GM18526 (cell line): ENCODE results near the gene RANBP6.
A peak's percentile ranks its signal among the peaks of the same experiment; 100 is the strongest.

ENCODE experiments used
- POLR2A ChIP-seq: IDR thresholded peaks from 3 replicates; pipeline ENCODE4 v1.6.1; 2011; ENCODE audit not compliant: insufficient read length; ENCODE audit errors: extremely low read depth

The RANBP6 gene

DNA sequence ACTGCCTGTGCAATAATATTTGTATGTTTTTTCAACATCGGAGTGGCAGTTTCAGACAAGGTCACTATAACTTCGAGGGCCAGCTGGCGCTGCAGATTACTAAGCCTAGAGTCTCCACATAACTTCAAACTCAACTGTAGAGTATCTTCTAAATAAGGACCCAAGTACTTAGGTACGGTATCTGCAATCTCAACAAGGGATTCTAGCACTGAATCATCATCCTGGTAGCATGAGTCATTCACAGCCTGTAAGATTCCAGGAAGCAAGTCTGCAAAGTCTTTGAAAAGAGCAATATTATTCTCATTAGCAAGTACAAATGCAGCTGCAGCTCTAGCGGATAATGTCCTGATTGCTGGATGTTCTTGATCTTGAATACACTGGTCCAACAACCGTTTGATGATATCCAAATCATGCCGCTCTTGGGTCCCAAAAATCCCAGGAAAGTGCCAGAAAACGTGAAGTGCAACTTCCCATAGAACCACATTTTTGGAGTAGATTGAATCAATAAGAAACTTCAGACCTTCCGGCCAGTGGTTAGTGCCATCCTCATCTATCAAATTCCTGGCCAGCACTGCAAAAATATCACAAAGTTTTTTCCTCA is 654 bp downstream of the RANBP6 start:
- no peak for TF ChIP-seq POLR2A

DNA sequence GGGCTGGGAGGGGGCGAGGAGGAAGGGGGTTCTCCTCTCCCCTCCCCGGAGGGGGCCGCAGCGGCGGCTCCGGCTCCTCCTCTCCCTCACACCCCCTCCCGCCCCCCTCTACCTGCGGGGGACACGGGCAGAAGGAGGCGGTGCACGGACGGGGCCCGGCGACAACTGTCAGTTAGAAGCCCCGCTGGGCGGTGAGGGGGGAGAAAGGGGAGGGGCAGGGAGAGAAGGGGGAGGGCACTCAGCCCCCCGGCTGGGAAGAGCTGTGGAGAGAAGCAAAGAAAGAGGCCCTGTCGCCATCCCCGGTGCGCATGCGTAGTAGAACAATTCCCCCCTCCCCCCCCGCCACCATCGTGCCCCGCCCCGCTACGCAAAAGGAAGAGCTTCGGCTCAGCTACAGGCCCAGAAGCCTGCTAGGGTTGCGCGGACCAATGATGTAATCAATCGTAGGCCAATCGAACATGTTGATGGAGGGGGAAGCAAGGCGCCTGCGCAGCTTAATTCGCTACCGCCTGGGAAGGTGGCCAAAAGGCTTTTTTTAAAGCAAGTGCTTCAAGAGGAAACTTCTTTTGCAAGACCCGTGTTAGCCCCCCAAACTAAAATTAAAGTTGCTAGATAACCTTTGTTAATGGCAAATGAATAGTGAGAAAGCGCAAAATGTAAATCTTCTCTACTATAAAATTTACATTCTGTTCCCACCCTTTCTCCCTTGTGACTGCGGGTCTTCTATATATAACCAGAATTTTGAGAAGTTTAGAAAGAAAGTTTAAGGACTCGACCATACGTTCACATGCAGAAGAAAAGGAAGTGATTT is 7.0 kb downstream of the RANBP6 start:
- peak; percentile 52 for TF ChIP-seq POLR2A

DNA sequence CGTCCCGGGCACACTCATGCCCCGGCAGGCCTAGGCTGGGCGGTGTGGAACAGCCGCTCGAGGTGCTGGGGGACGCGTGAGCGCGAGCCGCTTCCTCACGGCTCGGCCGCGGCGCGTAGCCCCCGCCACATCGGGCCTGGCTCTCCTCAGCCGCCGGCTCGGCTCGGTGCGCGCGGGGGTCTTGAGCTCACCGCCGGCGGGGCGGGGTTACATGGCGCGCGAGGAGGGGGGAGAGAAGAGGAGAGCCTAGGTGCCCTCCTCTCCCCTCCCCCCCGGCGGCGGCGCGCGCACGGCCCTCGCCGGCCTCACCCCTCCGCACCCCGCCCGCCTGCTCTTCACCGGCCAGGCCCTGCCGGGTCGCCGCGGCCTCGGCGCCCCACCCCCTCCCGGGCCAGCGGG is 7.7 kb downstream of the RANBP6 start:
- no peak for TF ChIP-seq POLR2A

DNA sequence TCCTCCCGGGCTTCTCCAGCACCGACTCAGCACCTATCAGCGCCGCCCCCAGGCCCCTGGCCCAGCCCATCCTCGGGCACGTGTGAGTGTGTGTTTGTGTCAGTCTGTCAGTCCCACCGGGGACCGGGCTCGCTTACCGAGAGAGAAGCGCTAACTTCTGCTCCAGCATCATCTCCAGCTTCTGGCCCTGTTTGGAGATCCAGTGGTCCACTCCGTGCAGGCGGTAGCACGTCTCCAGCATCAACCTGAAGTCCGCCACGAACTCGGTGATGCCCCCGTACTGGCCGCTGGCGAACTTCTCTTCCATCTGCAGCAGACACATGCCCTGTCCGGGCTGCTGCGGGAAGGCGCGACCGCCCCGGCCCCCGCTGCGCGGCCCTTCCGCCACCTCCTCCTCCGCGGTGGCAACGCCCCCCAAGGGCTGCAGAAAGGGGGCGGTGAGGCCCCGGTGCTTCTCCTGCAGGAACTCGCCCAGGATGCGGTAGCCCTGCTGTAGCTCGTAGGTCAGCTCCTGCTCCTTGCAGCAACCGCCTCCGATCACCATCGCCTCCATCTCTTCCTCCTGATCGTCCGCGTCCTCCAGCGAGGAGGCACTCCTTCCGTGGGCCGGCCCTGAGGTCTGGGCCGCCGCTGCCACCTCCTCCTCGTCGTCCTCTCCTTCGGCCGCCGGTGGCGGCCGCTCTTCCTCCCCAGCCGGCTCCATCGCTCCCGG is 8.2 kb downstream of the RANBP6 start:
- TF ChIP-seq POLR2A, result no peak

DNA sequence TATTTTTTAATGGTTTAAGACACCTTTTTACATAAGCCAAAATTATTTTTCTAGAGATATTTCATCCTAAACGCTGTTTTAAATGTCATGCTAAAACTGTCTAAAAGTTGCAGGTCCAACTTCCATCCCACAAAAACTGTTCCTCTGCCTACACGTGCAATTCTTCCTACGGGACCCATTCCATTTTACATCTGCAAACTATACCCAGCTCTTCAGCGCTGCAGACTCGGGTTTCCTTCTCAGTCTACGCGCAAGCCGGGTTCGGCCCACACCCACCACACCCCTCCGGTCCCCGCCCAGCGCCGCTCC is 8.7 kb downstream of the RANBP6 start:
- TF ChIP-seq POLR2A, result no peak

DNA sequence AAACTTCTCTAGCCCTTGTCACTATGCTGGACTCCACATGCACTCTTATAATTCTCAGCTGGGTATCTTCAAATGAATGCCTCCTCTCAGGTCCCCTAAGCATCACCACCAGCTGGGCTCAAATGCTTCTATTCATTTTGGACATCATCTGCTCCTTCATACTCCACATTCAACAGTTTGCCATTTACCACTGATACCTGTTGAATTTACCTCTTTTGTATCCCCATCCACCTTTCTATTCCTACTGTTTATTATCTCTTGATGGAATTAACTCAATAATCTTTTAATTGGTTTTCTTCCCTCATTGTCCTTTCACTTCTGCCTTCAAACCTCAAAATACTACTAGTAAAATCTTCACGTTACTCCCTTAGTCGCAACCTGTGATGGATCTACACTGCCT is 14.5 kb downstream of the RANBP6 start:
- TF ChIP-seq POLR2A, result no peak

DNA sequence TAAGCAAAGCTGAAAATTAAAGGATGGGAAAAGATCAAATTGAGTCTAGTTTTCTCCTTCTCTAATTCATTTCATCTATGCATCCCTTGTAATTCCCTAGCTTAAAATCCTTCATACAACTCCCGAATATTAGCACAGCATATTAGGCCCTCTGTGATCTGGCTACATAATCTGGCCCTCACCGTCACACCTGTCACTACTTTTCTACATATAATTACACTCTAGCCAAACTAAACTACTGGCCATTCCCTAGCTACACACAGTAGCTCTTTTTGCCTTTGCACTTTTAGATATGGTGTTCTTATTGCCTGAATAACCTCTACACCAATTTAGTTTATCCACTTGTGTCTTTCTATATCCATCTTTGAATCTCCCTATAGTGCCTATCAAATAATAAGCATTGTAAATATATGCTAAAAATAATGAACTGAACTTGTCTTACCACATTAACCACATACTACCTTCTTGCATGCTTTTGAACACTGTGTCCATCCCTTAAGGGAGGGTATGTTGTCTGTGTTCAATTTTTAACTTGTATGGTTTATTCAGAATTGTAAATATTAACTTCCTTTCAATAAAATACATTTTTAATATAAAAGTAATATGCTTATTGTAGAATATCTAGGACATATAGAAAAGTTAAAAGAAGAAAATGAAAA is 15.9 kb downstream of the RANBP6 start:
- TF ChIP-seq POLR2A, result no peak

DNA sequence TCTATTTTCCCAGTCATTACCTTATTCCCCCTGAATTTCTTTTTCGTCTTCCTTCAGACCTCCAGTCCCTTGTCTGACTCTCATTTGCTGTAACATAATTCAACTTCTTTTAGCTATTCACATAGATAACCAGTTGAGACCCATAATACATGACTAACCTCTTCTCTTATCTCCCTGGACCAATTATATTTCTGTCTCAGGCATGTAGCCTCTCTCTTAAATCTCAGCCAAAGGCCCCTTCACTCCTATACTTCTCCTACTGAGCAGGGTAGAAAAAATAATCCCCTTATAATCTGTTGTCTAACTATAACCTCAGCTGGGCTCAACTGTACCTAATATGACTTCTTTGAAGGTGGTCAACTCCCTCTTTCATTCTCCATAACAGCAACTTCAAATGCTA is 20.9 kb downstream of the RANBP6 start:
- TF ChIP-seq POLR2A, result no peak

DNA sequence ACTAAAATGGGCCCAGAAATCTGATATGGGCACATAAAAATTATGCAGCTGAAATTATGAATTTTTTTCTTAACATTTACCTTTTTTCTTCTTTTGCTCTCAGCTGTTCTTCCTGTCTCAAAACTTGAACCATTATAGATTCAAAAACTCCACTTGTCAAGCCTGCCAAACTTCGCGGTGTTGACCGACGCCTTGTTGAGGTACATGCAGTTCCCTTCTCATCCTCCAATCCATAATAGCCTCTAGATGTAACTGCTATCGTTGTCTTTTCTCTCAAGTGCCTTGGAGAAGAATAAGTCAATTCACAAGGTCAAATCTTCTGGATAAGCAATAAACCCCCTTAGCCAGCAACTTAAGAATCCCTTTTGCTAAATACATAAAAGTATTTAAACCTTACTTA is 27.2 kb downstream of the RANBP6 start:
- no peak for TF ChIP-seq POLR2A

DNA sequence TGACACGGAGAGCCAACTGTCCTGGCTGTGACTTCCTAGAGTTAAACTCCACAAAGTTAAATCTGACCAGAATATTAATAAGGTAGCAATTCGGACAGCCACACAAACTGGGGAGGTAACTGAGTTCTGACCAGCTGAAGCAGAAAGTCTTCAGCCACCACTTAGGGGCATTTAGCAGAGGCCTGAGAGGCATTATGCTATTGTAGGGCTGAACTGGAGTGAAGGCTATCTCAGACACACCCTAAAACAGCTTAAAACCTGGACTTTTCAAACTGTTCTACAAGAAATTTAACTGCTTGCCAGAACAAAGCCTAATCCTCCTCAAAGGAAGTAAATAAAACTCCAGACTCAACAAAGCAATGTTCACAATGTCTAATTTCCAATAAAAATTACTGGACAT is 32.4 kb downstream of the RANBP6 start:
- TF ChIP-seq POLR2A, result no peak

DNA sequence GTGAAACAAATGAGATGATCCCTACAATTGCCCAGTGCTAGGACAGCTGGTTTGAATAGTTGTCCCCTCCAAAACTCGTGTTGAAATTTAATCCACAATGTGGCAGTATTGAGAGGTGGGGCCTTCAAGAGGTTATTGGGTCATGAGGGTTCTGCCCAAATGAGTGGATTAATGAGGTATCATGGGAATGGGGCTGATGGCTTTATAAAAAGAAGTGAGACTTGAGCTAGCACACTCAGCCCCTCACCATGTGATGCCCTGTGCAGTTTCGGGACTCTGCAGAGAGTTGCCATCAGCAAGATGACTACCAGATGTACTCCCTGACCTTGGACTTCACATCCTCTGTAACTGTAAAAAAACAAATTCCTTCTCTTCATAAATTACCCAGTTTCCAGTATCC is 33.1 kb downstream of the RANBP6 start:
- no peak for TF ChIP-seq POLR2A

DNA sequence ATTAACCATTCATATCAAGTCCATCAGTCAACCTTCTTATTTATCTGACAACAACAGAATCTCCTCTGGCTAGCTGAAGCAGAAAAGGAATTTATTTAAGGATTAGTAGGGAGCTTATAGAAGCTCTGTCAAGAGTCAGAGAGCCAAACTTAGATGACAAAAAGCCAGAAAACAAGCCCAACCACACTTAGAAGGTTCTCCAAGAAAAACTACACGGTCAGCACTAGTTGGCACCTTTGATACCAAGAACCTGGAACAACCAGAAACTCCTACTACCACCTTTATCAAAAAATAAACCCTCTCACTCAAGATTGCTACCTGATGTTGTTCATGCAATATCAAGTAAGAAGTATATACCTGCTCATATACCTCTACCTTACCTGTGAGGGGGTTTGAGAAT is 36.9 kb downstream of the RANBP6 start:
- TF ChIP-seq POLR2A, result no peak

DNA sequence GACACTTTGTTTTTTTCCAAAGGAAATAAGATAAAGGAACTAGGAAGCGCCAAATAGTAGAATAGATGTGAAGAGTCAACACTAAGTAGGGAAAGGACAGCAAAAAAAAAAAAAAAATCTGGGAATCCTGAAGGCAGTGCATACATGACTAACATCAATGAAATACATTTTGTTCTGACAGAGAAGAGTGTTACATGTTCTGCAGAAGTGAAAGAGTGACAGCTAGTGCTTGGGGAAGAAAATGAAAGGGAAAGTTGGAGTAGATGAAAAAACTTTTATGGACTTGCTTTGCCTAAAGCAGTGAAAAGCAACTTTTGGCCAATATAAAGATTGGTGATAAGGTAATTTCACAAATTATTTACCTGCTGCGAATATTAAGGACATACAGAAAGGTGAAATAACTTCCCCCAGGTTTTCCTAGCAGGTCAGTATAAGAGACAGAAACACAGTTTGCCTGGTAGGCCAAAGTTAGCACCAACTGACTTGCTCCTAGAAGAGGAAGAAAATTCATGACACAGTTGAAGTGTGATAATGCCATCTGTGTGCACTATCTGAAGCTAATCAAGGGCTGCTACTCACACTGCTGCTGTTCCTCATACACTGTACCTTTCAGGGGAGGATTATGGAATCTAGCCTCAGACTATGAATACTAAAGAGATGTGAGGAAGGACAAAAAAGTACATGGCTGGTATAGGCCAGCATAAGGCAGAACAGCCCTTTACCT is 38.6 kb downstream of the RANBP6 start:
- TF ChIP-seq POLR2A, result no peak

DNA sequence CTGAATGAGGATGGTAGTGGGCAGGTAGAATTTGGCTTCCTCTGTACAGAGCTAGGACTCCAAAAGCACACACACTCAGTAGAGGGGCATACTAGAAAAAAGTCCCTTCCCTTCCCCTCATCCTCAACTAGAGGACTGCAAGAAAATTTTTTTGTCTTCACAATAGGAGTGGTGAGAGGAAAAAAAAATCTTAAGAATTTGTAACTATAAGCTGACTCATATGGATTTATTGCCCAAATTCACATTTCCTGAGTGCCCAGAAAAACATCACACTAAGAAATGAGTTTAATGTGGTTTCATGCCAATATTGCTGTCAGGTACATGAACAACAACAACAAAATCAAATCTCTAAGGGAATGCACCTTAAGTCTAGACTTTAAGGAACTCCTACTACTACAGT is 43.7 kb downstream of the RANBP6 start:
- no peak for TF ChIP-seq POLR2A
